A549 (cell line): ENCODE measurements around the gene COQ9.

Experiments
- CBX2 ChIP-seq: fragments of 200-600 bp; sonication (generic); IDR thresholded peaks from 2 replicates; pipeline ENCODE4 v1.6.1; 2016; ENCODE audit warnings: low read depth, mild to moderate bottlenecking, borderline replicate concordance
- CBX8 ChIP-seq: fragments of 200-600 bp; sonication (generic); IDR thresholded peaks from 2 replicates; pipeline ENCODE4 v1.6.1; 2016
- E2F6 ChIP-seq: IDR thresholded peaks from 2 replicates; pipeline ENCODE4 v1.6.1; 2012; ENCODE audit warnings: low read depth, borderline replicate concordance
- EP300 ChIP-seq, 2 experiments: fragments of >200 bp; sonication (Bioruptor Twin); formaldehyde crosslinking; IDR thresholded peaks; 2 replicates in 1 of 2; 3 replicates in 1 of 2; pipeline ENCODE4 v1.6.1; 2016 to 2017
- JUNB ChIP-seq: fragments of >200 bp; sonication (Bioruptor Twin); formaldehyde crosslinking; IDR thresholded peaks from 2 replicates; pipeline ENCODE4 v1.6.1; 2016
- POLR2A ChIP-seq: IDR thresholded peaks from 2 replicates; pipeline ENCODE4 v1.6.1; 2012; ENCODE audit warnings: mild to moderate bottlenecking, low read length
- RFX5 ChIP-seq: fragments of 450-650 bp; IDR thresholded peaks from 2 replicates; pipeline ENCODE4 v1.7.1; 2014; ENCODE audit warnings: antibody characterized with exemption, mild to moderate bottlenecking, moderate library complexity
- RNF2 ChIP-seq: fragments of 200-600 bp; sonication (generic); IDR thresholded peaks from 2 replicates; pipeline ENCODE4 v1.6.1; 2016; ENCODE audit warnings: low read depth, mild to moderate bottlenecking, antibody characterized with exemption, moderate library complexity, borderline replicate concordance
- TF ChIP-seq, protein P1 (sequence below): fragments of >200 bp; sonication (Bioruptor Twin); formaldehyde crosslinking; IDR thresholded peaks from 3 replicates; pipeline ENCODE4 v1.5.1; 2016

- TF ChIP-seq RNF2 (no peak), CBX8 (no peak), POLR2A (no peak), JUNB (no peak), EP300 (IDR thresholded peaks at IDR 0.05) (no peak), E2F6 (no peak), CBX2 (no peak), RFX5 (no peak)
- TF ChIP-seq, protein P1, sequence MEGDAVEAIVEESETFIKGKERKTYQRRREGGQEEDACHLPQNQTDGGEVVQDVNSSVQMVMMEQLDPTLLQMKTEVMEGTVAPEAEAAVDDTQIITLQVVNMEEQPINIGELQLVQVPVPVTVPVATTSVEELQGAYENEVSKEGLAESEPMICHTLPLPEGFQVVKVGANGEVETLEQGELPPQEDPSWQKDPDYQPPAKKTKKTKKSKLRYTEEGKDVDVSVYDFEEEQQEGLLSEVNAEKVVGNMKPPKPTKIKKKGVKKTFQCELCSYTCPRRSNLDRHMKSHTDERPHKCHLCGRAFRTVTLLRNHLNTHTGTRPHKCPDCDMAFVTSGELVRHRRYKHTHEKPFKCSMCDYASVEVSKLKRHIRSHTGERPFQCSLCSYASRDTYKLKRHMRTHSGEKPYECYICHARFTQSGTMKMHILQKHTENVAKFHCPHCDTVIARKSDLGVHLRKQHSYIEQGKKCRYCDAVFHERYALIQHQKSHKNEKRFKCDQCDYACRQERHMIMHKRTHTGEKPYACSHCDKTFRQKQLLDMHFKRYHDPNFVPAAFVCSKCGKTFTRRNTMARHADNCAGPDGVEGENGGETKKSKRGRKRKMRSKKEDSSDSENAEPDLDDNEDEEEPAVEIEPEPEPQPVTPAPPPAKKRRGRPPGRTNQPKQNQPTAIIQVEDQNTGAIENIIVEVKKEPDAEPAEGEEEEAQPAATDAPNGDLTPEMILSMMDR = no peak
These were observed 29.5 kb downstream of the COQ9 start for GRCh38 chr16:57476546-57477410.
